Activated CD8-positive, alpha-beta T cell treated with anti-CD3 and anti-CD28 coated beads, Interleukin-2, amount 10 ng/mL, durations not matched to agents 7 days and 5 days (primary cell): ENCODE results near the gene ZNF25. TPM values are rescaled to one million over a fixed set of nuclear protein-coding genes. Genes with fewer than 3 reads are reported as not detected.
"Not testable (repeated sequence)": the region's sequence is repeated elsewhere in the genome, so short reads cannot be mapped to it uniquely, and the experiment has no call there.

Experiments
- ATAC-seq: fragments of 150-1000 bp; cut with Tn5 transposase; one replicate; pipeline ENCODE4 v1.10.0; 2021; ENCODE audit warnings: moderate library complexity
- CTCF ChIA-PET: fragments of 350-600 bp; sonication (Branson Sonifier 250); formaldehyde crosslinking; loops from one replicate; lab custom pipeline; 2021; ENCODE audit warnings: antibody characterized with exemption; lab: Charles Lee
- POLR2A ChIA-PET: fragments of 350-600 bp; sonication (Branson Sonifier 250); formaldehyde crosslinking; loops from one replicate; lab custom pipeline; 2021; ENCODE audit warnings: antibody characterized with exemption; lab: Charles Lee
- DNase-seq: peaks from one replicate; pipeline ENCODE4 v3.0.0-alpha.2; 2020
- H3K27ac Mint-ChIP-seq: one replicate; pipeline ENCODE4 v1.8.0; 2021; ENCODE audit warnings: mild to moderate bottlenecking, mixed read lengths
- H3K27me3 Mint-ChIP-seq: one replicate; pipeline ENCODE4 v1.8.0; 2021; ENCODE audit warnings: low read depth, mixed read lengths
- H3K36me3 Mint-ChIP-seq: one replicate; pipeline ENCODE4 v1.8.0; 2021; ENCODE audit warnings: low read depth, mixed read lengths
- H3K4me1 Mint-ChIP-seq: one replicate; pipeline ENCODE4 v1.8.0; 2021; ENCODE audit warnings: low read depth, mixed read lengths
- H3K4me3 Mint-ChIP-seq: one replicate; pipeline ENCODE4 v1.8.0; 2021; ENCODE audit warnings: mild to moderate bottlenecking, mixed read lengths
- H3K9me3 Mint-ChIP-seq: one replicate; pipeline ENCODE4 v1.8.0; 2022; ENCODE audit warnings: mixed read lengths; ENCODE audit not compliant: insufficient read depth
- total RNA-seq, 2 experiments: library from RNA; stranded (reverse); gene quantifications; one replicate each; pipeline ENCODE4 v1.2.3, GENCODE V29; 2021

Gene ZNF25
- total RNA-seq, 2 experiments from 2014 or later, result 4.4 to 5.0 TPM

- Mint-ChIP-seq H3K4me3 (no peak overlapping the region), H3K36me3 (peaks cover 23% of the 10 kb centered on the region), H3K9me3 (peaks cover 16% of the 10 kb centered on the region), H3K27me3 (no peaks in the 10 kb centered on the region), H3K27ac (no peak overlapping the region), H3K4me1 (no peaks in the 10 kb centered on the region)
- ChIA-PET POLR2A (interaction anchor here (0.6 kb wide), 1 partner anchor 114 kb away, joined by 3 read pairs; no protein-coding TSS in a partner anchor), CTCF (no interaction called here)
- DNase-seq (no peak), ATAC-seq (no peak)
Measured at GRCh38 chr10:37947526-37947925, 28.9 kb downstream of the ZNF25 start.

GRCh38 chr10:37937864-37938263 is 38.6 kb downstream of the ZNF25 start:
- Mint-ChIP-seq H3K9me3 (no peaks in the 10 kb centered on the region), H3K36me3 (no peaks in the 10 kb centered on the region), H3K27me3 (no peaks in the 10 kb centered on the region), H3K27ac (no peak overlapping the region), H3K4me3 (no peak overlapping the region), H3K4me1 (no peaks in the 10 kb centered on the region)
- ChIA-PET POLR2A (no interaction called here), CTCF (no interaction called here)
- DNase-seq (no peak), ATAC-seq (no peak)

DNA sequence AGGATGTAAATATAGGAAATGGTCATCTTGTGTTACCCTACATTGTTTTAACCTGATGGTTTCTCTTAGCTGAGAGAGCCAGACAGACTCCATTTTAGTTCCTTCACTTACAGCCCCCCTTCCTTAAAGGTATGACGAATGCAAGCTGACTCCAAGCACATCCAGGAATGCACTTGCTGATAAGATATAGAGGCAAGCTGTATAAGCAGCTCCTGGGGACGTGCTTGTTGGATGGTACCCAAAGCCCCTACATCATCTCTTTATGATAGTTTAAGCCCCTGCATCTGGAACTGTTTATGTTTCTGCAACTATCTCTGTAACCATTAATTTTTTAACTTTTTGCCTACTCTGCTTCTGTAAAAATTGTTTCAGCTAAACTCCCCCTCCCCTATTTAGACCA is 41.7 kb downstream of the ZNF25 start:
- Mint-ChIP-seq H3K9me3 (peaks cover 8% of the 10 kb centered on the region), H3K4me3 (no peak overlapping the region), H3K4me1 (no peaks in the 10 kb centered on the region), H3K27me3 (no peaks in the 10 kb centered on the region), H3K36me3 (no peaks in the 10 kb centered on the region), H3K27ac (no peak overlapping the region)
- ChIA-PET CTCF (no interaction called here), POLR2A (no interaction called here)
- DNase-seq (no peak), ATAC-seq (no peak)

DNA sequence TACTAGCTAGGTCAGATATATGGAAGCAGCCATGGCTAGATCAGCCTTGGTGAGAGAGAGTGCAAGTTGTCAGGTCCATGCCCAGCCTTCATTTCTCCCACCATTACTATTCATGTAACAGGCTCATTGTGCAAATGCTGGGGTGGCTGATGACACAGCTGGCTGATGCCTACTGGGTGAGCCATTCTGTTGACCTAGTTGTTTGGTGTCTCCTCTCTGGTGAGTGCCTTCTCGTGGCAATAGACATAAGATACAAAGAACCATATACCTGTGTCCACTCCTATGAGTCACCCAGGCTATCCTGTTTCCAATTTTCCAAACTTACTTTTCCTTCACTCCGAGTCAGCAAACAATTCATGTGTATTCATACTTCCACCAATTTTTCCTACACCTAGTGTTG is 46.0 kb downstream of the ZNF25 start:
- Mint-ChIP-seq H3K27ac (no peak overlapping the region), H3K9me3 (peaks cover 14% of the 10 kb centered on the region), H3K36me3 (no peaks in the 10 kb centered on the region), H3K4me1 (no peaks in the 10 kb centered on the region), H3K4me3 (no peak overlapping the region), H3K27me3 (no peaks in the 10 kb centered on the region)
- DNase-seq, result no peak
- POLR2A ChIA-PET, result no interaction called here
- CTCF ChIA-PET, result no interaction called here
- ATAC-seq, result no peak

DNA sequence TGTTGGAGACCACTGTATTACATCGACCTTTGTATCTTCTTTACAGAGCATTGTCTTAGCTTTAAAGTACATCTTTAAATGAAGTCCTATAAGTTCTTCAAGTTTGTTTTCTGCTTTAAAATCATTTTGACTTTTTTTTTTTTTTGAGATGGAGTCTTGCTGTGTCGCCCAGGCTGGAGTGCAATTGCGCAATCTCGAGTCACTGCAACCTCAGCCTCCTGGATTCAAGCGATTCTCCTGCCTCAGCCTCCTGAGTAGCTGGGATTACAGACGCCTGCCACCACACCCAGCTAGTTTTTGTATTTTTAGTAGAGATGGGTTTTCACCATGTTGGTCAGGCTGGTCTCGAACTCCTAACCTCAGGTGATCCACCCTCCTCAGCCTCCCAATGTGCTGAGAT is 68.3 kb downstream of the ZNF25 start:
- CTCF ChIA-PET, POLR2A ChIA-PET, H3K27me3 Mint-ChIP-seq: not testable (repeated sequence)

DNA sequence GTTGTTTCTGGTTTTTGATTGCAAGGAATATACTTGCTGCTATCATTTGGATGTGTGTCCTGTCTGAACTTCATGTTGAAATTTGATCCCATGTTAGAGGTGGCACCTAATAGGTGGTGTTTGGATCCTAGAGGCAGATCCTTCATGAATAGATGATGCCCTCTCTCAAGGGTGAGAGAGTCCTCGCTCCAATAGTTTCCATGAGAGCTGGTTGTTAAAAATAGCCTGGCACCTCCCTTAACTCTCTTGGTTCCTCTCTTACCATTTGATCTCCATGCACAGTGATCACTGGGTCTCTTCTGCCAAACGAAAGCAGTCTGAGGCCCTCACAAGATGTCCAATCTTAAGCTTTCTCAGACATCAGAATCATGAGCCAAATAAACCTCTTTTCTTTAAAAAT is 70.1 kb downstream of the ZNF25 start:
- Mint-ChIP-seq H3K27me3 (no peaks in the 10 kb centered on the region), H3K4me1 (no peaks in the 10 kb centered on the region), H3K36me3 (no peaks in the 10 kb centered on the region), H3K4me3 (no peak overlapping the region), H3K9me3 (peaks cover 4% of the 10 kb centered on the region), H3K27ac (no peak overlapping the region)
- CTCF ChIA-PET, result no interaction called here
- POLR2A ChIA-PET, result no interaction called here
- DNase-seq (no peak), ATAC-seq (no peak)

More for the DNA sequence above, 68.3 kb downstream of the ZNF25 start:
- not testable (repeated sequence) for ATAC-seq, H3K4me1 Mint-ChIP-seq, H3K9me3 Mint-ChIP-seq, H3K4me3 Mint-ChIP-seq, DNase-seq, H3K36me3 Mint-ChIP-seq, H3K27ac Mint-ChIP-seq

Other genes starting within 250 kb of the ZNF25 start
- gene ZNF248, start 119.0 kb downstream of the ZNF25 start, total RNA-seq, result 1 to 10 TPM; 6.9 to 7.4 TPM
- 10 to 100 TPM; 26.1 to 26.6 TPM for gene ZNF33A, start 34.0 kb upstream of the ZNF25 start, total RNA-seq
- gene ZNF37A, start 117.7 kb upstream of the ZNF25 start, total RNA-seq, result 10 to 100 TPM; 17.5 to 17.8 TPM